WTC11 (cell line): Measurements from ENCODE around the gene TUBGCP6. TPM values are rescaled to one million over a fixed set of nuclear protein-coding genes. Genes with fewer than 3 reads are reported as not detected.
A peak's percentile ranks its signal among the peaks of the same experiment; 100 is the strongest.

Source experiments
- ATAC-seq: fragments of 200-7000 bp; cut with Tn5 transposase; 2 replicates; pipeline ENCODE4 v1.10.0; 2021; ENCODE audit warnings: mild to moderate bottlenecking, moderate library complexity
- CTCF ChIA-PET: fragments of 300-600 bp; sonication (Branson Sonifier 250); formaldehyde crosslinking; loops from one replicate; lab custom pipeline; 2021; ENCODE audit warnings: antibody characterized with exemption; lab: Charles Lee
- POLR2A ChIA-PET: fragments of 350-600 bp; sonication (Branson Sonifier 250); formaldehyde crosslinking; loops from one replicate; lab custom pipeline; 2021; ENCODE audit warnings: antibody characterized with exemption; lab: Charles Lee
- DNase-seq: peaks from one replicate; pipeline ENCODE4 v3.0.0; 2021; ENCODE audit warnings: low spot score
- H3K27ac Mint-ChIP-seq: 2 replicates; pipeline ENCODE4 v1.8.0; 2021; ENCODE audit warnings: mixed read lengths
- H3K27me3 Mint-ChIP-seq: 2 replicates; pipeline ENCODE4 v1.8.0; 2021; ENCODE audit warnings: low read depth, mild to moderate bottlenecking, moderate library complexity, mixed read lengths
- H3K36me3 Mint-ChIP-seq: 2 replicates; pipeline ENCODE4 v1.8.0; 2021; ENCODE audit warnings: mixed read lengths
- H3K4me1 Mint-ChIP-seq: 2 replicates; pipeline ENCODE4 v1.8.0; 2022; ENCODE audit warnings: mixed read lengths
- H3K4me3 Mint-ChIP-seq: 2 replicates; pipeline ENCODE4 v1.8.0; 2021; ENCODE audit warnings: mild to moderate bottlenecking, moderate library complexity, mixed read lengths
- H3K9me3 Mint-ChIP-seq: 2 replicates; pipeline ENCODE4 v1.8.0; 2021; ENCODE audit warnings: mixed read lengths
- MXD4 ChIP-seq: fragments of 250-450 bp; sonication (Bioruptor Pico); IDR thresholded peaks from 2 replicates; pipeline ENCODE4 v1.8.0; 2021; ENCODE audit warnings: mild to moderate bottlenecking, moderate library complexity, borderline replicate concordance
- MYBL2 ChIP-seq: sonication (generic); formaldehyde crosslinking; IDR thresholded peaks from 2 replicates; pipeline ENCODE4 v1.8.1; 2023; ENCODE audit warnings: mild to moderate bottlenecking, moderate library complexity, missing genetic modification reagents
- NR3C1 ChIP-seq: sonication (generic); formaldehyde crosslinking; conservative IDR thresholded peaks from 2 replicates; pipeline ENCODE4 v1.8.1; 2023; ENCODE audit warnings: low read depth, mild to moderate bottlenecking, missing genetic modification reagents
- TEAD1 ChIP-seq: sonication (generic); formaldehyde crosslinking; IDR thresholded peaks from 2 replicates; pipeline ENCODE4 v1.8.0; 2022; ENCODE audit warnings: mild to moderate bottlenecking, missing genetic modification reagents
- ZNF263 ChIP-seq: sonication (generic); formaldehyde crosslinking; IDR thresholded peaks from 2 replicates; pipeline ENCODE4 v1.8.1; 2022; ENCODE audit warnings: low read depth, mild to moderate bottlenecking, moderate library complexity, missing genetic modification reagents
- ZNF317 ChIP-seq: sonication (generic); formaldehyde crosslinking; IDR thresholded peaks from 2 replicates; pipeline ENCODE4 v1.8.1; 2023; ENCODE audit warnings: low read depth, mild to moderate bottlenecking, moderate library complexity, missing genetic modification reagents, borderline replicate concordance
- ZNF423 ChIP-seq: fragments of 250-450 bp; sonication (Bioruptor Pico); IDR thresholded peaks from 2 replicates; pipeline ENCODE4 v2.1.2; 2022; ENCODE audit warnings: mild to moderate bottlenecking, moderate library complexity
- total RNA-seq: library from RNA; stranded (reverse); gene quantifications from 3 replicates; pipeline ENCODE4 v1.2.3, GENCODE V29; 2021
- TF ChIP-seq, protein P1 (sequence below): sonication (generic); formaldehyde crosslinking; IDR thresholded peaks from 2 replicates; pipeline ENCODE4 v1.8.1; 2023; ENCODE audit warnings: mild to moderate bottlenecking, moderate library complexity, missing genetic modification reagents
- TF ChIP-seq, protein P2 (sequence below): sonication (generic); formaldehyde crosslinking; IDR thresholded peaks from 2 replicates; pipeline ENCODE4 v1.8.0; 2022; ENCODE audit warnings: mild to moderate bottlenecking, missing genetic modification reagents
- TF ChIP-seq, protein P3 (sequence below): sonication (generic); formaldehyde crosslinking; IDR thresholded peaks from 2 replicates; pipeline ENCODE4 v1.8.0; 2022; ENCODE audit warnings: mild to moderate bottlenecking, missing genetic modification reagents
- TF ChIP-seq, protein P4 (sequence below): fragments of 200-600 bp; IDR thresholded peaks from 2 replicates; pipeline ENCODE4 v1.8.0; 2022; ENCODE audit warnings: antibody characterized with exemption
- TF ChIP-seq, protein P5 (sequence below): sonication (generic); formaldehyde crosslinking; IDR thresholded peaks from 2 replicates; pipeline ENCODE4 v1.8.0; 2023; ENCODE audit warnings: mild to moderate bottlenecking, missing genetic modification reagents
- TF ChIP-seq, protein P6 (sequence below): sonication (generic); formaldehyde crosslinking; IDR thresholded peaks from 2 replicates; pipeline ENCODE4 v1.8.1; 2023; ENCODE audit warnings: mild to moderate bottlenecking, missing genetic modification reagents, moderate library complexity

Gene TUBGCP6
- total RNA-seq, 1 experiment from 2014 or later: 45.4 TPM

DNA sequence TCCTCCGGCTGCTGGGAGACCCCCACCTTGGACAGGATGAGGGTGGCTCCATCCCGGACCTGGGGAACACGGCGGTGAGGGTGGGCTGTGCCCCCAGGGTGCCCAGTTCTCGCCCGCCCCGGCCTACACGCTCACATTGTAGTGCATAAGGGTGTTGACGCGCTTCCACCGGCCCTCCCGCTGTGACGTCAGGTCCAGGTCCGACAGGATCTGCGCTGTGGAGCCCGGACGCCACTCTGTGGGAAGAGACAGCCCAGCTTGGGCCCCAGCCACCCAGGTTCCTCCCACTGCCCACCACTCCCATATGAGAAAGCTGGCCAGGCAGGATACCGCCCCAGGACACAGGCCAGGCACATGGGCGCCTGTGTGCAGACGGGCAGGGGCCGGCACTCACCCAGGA is 33.6 kb upstream of the TUBGCP6 start (continued):
- TF ChIP-seq, protein P1, sequence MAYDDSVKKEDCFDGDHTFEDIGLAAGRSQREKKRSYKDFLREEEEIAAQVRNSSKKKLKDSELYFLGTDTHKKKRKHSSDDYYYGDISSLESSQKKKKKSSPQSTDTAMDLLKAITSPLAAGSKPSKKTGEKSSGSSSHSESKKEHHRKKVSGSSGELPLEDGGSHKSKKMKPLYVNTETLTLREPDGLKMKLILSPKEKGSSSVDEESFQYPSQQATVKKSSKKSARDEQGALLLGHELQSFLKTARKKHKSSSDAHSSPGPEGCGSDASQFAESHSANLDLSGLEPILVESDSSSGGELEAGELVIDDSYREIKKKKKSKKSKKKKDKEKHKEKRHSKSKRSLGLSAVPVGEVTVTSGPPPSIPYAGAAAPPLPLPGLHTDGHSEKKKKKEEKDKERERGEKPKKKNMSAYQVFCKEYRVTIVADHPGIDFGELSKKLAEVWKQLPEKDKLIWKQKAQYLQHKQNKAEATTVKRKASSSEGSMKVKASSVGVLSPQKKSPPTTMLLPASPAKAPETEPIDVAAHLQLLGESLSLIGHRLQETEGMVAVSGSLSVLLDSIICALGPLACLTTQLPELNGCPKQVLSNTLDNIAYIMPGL (CRISPR knock-in tag): no peak
- TF ChIP-seq NR3C1 (no peak), MXD4 (CRISPR knock-in tag) (no peak), TEAD1 (no peak)
- TF ChIP-seq, protein P2, sequence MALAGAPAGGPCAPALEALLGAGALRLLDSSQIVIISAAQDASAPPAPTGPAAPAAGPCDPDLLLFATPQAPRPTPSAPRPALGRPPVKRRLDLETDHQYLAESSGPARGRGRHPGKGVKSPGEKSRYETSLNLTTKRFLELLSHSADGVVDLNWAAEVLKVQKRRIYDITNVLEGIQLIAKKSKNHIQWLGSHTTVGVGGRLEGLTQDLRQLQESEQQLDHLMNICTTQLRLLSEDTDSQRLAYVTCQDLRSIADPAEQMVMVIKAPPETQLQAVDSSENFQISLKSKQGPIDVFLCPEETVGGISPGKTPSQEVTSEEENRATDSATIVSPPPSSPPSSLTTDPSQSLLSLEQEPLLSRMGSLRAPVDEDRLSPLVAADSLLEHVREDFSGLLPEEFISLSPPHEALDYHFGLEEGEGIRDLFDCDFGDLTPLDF (CRISPR knock-in tag): no peak

DNA sequence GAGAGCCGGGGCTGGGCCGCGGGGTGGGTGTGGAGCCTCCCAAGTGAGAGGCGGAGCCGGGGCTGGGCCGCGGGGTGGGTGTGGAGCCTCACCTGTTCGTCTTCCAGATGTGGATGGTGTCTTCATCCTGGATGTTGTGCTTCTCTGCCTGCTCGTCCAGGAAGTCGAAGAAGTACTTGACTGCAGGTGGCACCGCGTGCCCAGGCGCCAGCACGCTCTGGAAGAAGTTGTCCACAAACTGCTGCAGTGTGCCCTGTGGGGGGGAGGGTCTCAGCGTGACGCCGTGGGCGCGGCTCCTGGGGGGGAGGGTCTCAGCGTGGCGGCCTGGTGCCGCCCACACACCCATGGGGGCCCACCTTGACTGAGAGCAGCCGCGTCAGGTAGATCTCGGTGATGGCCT is 32.9 kb upstream of the TUBGCP6 start:
- TF ChIP-seq ZNF317 (no peak), ZNF263 (CRISPR knock-in tag) (no peak), ZNF423 (CRISPR knock-in tag) (no peak)
- Mint-ChIP-seq H3K4me3 (no peak overlapping the region), H3K4me1 (no peaks in the 10 kb centered on the region), H3K9me3 (no peaks in the 10 kb centered on the region), H3K27me3 (peaks cover 2% of the 10 kb centered on the region), H3K27ac (no peak overlapping the region), H3K36me3 (peaks cover 47% of the 10 kb centered on the region)
- POLR2A ChIA-PET: no interaction called here
- CTCF ChIA-PET: no interaction called here
- ATAC-seq (no peak), DNase-seq (no peak)

DNA sequence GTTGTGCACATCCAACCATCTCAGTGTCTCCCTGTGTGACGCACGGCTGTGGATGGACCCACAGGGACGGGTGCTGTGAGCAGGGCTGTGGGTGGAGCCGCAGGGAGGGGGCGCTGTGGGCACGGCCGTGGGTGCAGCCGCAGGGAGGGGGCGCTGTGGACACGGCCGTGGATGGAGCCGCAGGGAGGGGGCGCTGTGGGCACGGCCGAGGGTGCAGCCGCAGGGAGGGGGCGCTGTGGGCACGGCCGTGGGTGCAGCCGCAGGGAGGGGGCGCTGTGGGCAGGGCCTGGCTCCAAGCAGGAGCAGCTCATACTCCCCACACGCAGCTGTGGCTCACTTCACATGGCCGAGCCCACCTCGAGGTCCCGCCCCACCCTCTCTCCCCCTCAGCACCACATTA is 31.3 kb upstream of the TUBGCP6 start:
- Mint-ChIP-seq H3K27me3 (peaks cover 8% of the 10 kb centered on the region), H3K36me3 (peaks cover 43% of the 10 kb centered on the region), H3K27ac (no peak overlapping the region), H3K9me3 (no peaks in the 10 kb centered on the region), H3K4me3 (no peak overlapping the region), H3K4me1 (no peaks in the 10 kb centered on the region)
- ATAC-seq: peak; percentile 6; the same call in 1 of the 2 replicates
- TF ChIP-seq, protein P3, sequence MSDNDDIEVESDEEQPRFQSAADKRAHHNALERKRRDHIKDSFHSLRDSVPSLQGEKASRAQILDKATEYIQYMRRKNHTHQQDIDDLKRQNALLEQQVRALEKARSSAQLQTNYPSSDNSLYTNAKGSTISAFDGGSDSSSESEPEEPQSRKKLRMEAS (CRISPR knock-in tag): 0 out of 2 replicates have a peak, but pooled peaks have one; percentile 14
- TF ChIP-seq, protein P1 (CRISPR knock-in tag): 0 out of 2 replicates have a peak, but pooled peaks have one; percentile 38
- no peak for TF ChIP-seq MYBL2
- TF ChIP-seq, protein P4, sequence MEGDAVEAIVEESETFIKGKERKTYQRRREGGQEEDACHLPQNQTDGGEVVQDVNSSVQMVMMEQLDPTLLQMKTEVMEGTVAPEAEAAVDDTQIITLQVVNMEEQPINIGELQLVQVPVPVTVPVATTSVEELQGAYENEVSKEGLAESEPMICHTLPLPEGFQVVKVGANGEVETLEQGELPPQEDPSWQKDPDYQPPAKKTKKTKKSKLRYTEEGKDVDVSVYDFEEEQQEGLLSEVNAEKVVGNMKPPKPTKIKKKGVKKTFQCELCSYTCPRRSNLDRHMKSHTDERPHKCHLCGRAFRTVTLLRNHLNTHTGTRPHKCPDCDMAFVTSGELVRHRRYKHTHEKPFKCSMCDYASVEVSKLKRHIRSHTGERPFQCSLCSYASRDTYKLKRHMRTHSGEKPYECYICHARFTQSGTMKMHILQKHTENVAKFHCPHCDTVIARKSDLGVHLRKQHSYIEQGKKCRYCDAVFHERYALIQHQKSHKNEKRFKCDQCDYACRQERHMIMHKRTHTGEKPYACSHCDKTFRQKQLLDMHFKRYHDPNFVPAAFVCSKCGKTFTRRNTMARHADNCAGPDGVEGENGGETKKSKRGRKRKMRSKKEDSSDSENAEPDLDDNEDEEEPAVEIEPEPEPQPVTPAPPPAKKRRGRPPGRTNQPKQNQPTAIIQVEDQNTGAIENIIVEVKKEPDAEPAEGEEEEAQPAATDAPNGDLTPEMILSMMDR: peak; percentile 75
- TF ChIP-seq, protein P5, sequence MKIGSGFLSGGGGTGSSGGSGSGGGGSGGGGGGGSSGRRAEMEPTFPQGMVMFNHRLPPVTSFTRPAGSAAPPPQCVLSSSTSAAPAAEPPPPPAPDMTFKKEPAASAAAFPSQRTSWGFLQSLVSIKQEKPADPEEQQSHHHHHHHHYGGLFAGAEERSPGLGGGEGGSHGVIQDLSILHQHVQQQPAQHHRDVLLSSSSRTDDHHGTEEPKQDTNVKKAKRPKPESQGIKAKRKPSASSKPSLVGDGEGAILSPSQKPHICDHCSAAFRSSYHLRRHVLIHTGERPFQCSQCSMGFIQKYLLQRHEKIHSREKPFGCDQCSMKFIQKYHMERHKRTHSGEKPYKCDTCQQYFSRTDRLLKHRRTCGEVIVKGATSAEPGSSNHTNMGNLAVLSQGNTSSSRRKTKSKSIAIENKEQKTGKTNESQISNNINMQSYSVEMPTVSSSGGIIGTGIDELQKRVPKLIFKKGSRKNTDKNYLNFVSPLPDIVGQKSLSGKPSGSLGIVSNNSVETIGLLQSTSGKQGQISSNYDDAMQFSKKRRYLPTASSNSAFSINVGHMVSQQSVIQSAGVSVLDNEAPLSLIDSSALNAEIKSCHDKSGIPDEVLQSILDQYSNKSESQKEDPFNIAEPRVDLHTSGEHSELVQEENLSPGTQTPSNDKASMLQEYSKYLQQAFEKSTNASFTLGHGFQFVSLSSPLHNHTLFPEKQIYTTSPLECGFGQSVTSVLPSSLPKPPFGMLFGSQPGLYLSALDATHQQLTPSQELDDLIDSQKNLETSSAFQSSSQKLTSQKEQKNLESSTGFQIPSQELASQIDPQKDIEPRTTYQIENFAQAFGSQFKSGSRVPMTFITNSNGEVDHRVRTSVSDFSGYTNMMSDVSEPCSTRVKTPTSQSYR (CRISPR knock-in tag): no peak
- TF ChIP-seq, protein P6, sequence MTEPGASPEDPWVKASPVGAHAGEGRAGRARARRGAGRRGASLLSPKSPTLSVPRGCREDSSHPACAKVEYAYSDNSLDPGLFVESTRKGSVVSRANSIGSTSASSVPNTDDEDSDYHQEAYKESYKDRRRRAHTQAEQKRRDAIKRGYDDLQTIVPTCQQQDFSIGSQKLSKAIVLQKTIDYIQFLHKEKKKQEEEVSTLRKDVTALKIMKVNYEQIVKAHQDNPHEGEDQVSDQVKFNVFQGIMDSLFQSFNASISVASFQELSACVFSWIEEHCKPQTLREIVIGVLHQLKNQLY: no peak
- DNase-seq: peak; percentile 39
- ChIA-PET CTCF (interaction anchor here (0.6 to 2.4 kb wide), 14 partner anchors 9 to 326 kb away, joined by 3 to 37 read pairs (median 5); partner anchors contain the start of genes DENND6B and MAPK12), POLR2A (no interaction called here)
